Measurements from ENCODE around the gene HES6.

DNA sequence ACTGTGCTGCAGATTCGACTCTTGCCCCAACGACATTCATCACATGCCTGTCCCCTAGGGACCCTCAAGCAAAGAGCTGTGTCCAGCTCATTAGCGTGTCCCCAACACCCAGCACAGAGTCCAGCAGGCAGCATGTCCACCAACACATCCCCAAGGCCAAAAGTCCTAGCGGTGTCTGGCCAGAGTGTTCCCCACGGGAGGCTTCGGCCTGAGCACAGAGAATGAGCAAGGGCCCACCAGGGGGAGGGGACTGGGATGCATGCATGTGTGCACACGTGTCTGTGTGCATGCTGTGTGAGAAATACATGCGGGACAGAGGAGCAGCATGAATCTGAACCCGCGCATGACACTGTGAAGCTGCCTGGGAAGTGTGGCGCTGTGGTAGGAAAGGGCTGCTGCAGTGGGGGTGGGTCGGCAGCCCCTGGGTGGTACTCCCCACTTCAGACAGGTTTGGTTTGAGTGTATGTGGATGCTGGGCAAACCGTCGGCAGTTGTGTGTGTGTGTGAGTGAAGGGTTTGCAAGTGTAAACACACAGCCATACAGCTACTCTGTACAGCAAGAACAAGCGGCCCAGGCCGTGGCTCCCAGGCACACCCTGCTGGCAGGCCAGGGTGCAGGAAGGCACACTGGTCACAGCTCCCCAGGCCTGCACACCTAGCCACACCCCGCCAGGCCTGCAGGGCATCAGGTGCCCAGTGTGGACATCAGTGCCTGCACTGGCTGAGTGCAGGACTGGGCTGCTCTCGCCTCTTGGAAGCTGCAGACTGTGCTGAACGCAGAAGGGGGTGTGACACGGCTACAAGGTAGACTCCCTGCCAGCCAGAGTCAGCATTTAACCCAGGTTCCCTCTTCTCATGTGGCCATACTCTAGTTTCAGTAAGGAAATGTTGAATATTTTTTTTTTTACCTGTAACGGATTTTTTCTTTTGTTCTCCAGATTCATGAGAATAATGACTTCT lies 19.5 kb upstream of the HES6 start:
- TF ChIP-seq POLR2A (IDR thresholded peaks at IDR 0.05; ENCODE audit: low read depth, low read length) (no peak), POLR2AphosphoS5 (IDR thresholded peaks at IDR 0.05; ENCODE audit: low read depth, low read length) (no peak), TAF1 (IDR thresholded peaks at IDR 0.05; ENCODE audit: low read depth, low read length) (no peak), SPI1 (IDR thresholded peaks at IDR 0.05; ENCODE audit: low read depth, low read length) (no peak)
